ENCODE data around the gene IL37. TPM values are rescaled to one million over a fixed set of nuclear protein-coding genes. Genes with fewer than 3 reads are reported as not detected.

Gene IL37
- total and polyA plus RNA-seq, 2 experiments from 2014 or later, result not detected

- TF ChIP-seq ETS1 (IDR thresholded peaks at IDR 0.05) (no peak), STAT1 (IDR thresholded peaks at IDR 0.05; ENCODE audit: unreplicated experiment) (no peak), EZH2 (IDR thresholded peaks at IDR 0.05; ENCODE audit: low read depth, unreplicated experiment) (no peak), CREB1 (CRISPR knock-in tag; IDR thresholded peaks at IDR 0.05; ENCODE audit: low read depth) (no peak), ZNF331 (CRISPR knock-in tag; IDR thresholded peaks at IDR 0.05; ENCODE audit: low read depth) (no peak)
Observed at GRCh38 chr2:112916625-112917247, 5.8 kb downstream of the IL37 start (continued).

- no peaks in the 10 kb centered on the region for H3K27me3 ChIP-seq (ENCODE audit: insufficient read depth)
- no peaks in the 10 kb centered on the region for H4K20me1 ChIP-seq (replicated peaks; ENCODE audit: insufficient read depth)
- Mint-ChIP-seq H3K36me3 (ENCODE audit: low read depth) (no peaks in the 10 kb centered on the region; the same call in 2 of the 3 replicates), H3K9me3 (peaks cover 9% of the 10 kb centered on the region), H3K27ac (no peak overlapping the region), H3K4me1 (no peaks in the 10 kb centered on the region), H3K4me3 (no peak overlapping the region), H3K27me3 (ENCODE audit: insufficient read depth, low read depth, poor library complexity) (no peaks in the 10 kb centered on the region)
- no peaks in the 10 kb centered on the region for H3K4me1 ChIP-seq (ENCODE audit: insufficient read depth)
- no peaks in the 10 kb centered on the region for H3K36me3 ChIP-seq (ENCODE audit: insufficient read depth)
- H3F3A ChIP-seq (replicated peaks; ENCODE audit: low read depth), result no peaks in the 10 kb centered on the region
- peaks cover 12% of the 10 kb centered on the region for H3K9me2 ChIP-seq (ENCODE audit: insufficient read depth)
- H3K27ac ChIP-seq (ENCODE audit: low read depth), result no peak overlapping the region
- no peak for ATAC-seq
- H3K4me2 ChIP-seq, result no peak overlapping the region
- no peak overlapping the region for H3K4me3 ChIP-seq
- DNase-seq (ENCODE audit: low spot score), result no peak
- H2AFZ ChIP-seq, result no peak overlapping the region
- TF ChIP-seq NANOG (IDR thresholded peaks at IDR 0.05; ENCODE audit: borderline replicate concordance), result no peak
- no peak for TF ChIP-seq ZNF331 (CRISPR knock-in tag; IDR thresholded peaks at IDR 0.05; ENCODE audit: low read depth)
- TF ChIP-seq EZH2 (IDR thresholded peaks at IDR 0.05; ENCODE audit: low read depth, unreplicated experiment), result no peak
- no peak for TF ChIP-seq POLR2AphosphoS5 (IDR thresholded peaks at IDR 0.05; ENCODE audit: low read depth)
- TF ChIP-seq CREB1 (CRISPR knock-in tag; IDR thresholded peaks at IDR 0.05; ENCODE audit: low read depth), result no peak
- TF ChIP-seq EZH2phosphoT487 (IDR thresholded peaks at IDR 0.05; ENCODE audit: unreplicated experiment), result no peak
- H3K79me2 ChIP-seq (replicated peaks; ENCODE audit: insufficient read depth), result no peaks in the 10 kb centered on the region
Observed at GRCh38 chr2:112917856-112918255, 6.9 kb downstream of the IL37 start.

- Mint-ChIP-seq H3K9me3 (peaks cover 9% of the 10 kb centered on the region), H3K36me3 (ENCODE audit: low read depth) (no peaks in the 10 kb centered on the region; the same call in 2 of the 3 replicates), H3K4me1 (no peaks in the 10 kb centered on the region), H3K27me3 (ENCODE audit: insufficient read depth, low read depth, poor library complexity) (no peaks in the 10 kb centered on the region), H3K4me3 (no peak overlapping the region), H3K27ac (no peak overlapping the region)
- Histone ChIP-seq H3K4me1 (ENCODE audit: insufficient read depth) (no peaks in the 10 kb centered on the region), H3K4me2 (no peak overlapping the region), H3F3A (replicated peaks; ENCODE audit: low read depth) (no peaks in the 10 kb centered on the region), H3K27me3 (ENCODE audit: insufficient read depth) (no peaks in the 10 kb centered on the region), H4K20me1 (replicated peaks; ENCODE audit: insufficient read depth) (no peaks in the 10 kb centered on the region), H3K79me2 (replicated peaks; ENCODE audit: insufficient read depth) (no peaks in the 10 kb centered on the region), H3K4me3 (no peak overlapping the region), H3K27ac (ENCODE audit: low read depth) (no peak overlapping the region), H3K36me3 (ENCODE audit: insufficient read depth) (no peaks in the 10 kb centered on the region), H2AFZ (no peak overlapping the region), H3K9me2 (ENCODE audit: insufficient read depth) (peaks cover 12% of the 10 kb centered on the region)
- TF ChIP-seq EZH2phosphoT487 (IDR thresholded peaks at IDR 0.05; ENCODE audit: unreplicated experiment) (no peak), JUNB (IDR thresholded peaks at IDR 0.05; ENCODE audit: unreplicated experiment) (no peak), STAT1 (IDR thresholded peaks at IDR 0.05; ENCODE audit: unreplicated experiment) (no peak), REST (IDR thresholded peaks at IDR 0.05; ENCODE audit: unreplicated experiment) (no peak), POLR2AphosphoS5 (IDR thresholded peaks at IDR 0.05; ENCODE audit: low read depth) (no peak), CTCF (conservative IDR thresholded peaks at IDR 0.05; ENCODE audit: low read depth in 2 of 2) (no peak), ZNF114 (CRISPR knock-in tag; IDR thresholded peaks at IDR 0.05) (no peak), ZNF331 (CRISPR knock-in tag; IDR thresholded peaks at IDR 0.05; ENCODE audit: low read depth) (no peak), EZH2 (IDR thresholded peaks at IDR 0.05; ENCODE audit: low read depth, unreplicated experiment) (no peak), ETS1 (IDR thresholded peaks at IDR 0.05) (no peak)
- DNase-seq (ENCODE audit: low spot score) (no peak), ATAC-seq (no peak)
Observed at GRCh38 chr2:112918256-112918655, 7.3 kb downstream of the IL37 start.
